Measurements from ENCODE around the gene OR4C12.
"Not testable (repeated sequence)": the region's sequence is repeated elsewhere in the genome, so short reads cannot be mapped to it uniquely, and the experiment has no call there.

OR4C12 gene

GRCh38 chr11:49982435-49982834, at the start of gene OR4C12:
TSS of gene OR4C12 (minus strand) at chr11:49982535. CDS start at chr11:49982501, 34 bp downstream.
- not testable (repeated sequence) for H3K36me3 Mint-ChIP-seq (ENCODE audit: low read depth); H3K4me3 Mint-ChIP-seq; H3K9me3 Mint-ChIP-seq; H3K27me3 Mint-ChIP-seq; H3K27ac Mint-ChIP-seq; H3K4me1 Mint-ChIP-seq (ENCODE audit: low read depth)

DNA sequence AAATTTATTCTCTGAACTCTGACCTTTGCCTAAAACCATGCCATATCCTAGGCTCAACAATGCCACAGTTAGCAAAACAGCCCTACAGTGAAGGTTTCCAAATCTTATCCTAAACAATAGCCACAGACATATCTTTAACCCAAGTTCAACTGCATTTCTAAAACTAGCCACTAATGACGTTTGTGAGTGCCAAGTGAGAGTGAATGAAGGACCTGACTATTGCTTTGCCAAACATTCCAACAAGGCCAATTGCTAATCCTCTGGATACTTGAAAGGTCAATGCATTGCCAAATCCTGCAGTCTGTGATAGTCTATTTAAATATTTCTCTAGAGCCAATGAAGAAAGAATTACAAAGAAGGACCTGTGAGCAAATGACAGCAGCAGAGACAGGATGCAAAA, 47.9 kb upstream of the OR4C12 start:
- no peaks in the 10 kb centered on the region for H3K4me1 Mint-ChIP-seq (ENCODE audit: low read depth)
- H3K27ac Mint-ChIP-seq: no peak overlapping the region
- H3K27me3 Mint-ChIP-seq: no peaks in the 10 kb centered on the region

DNA sequence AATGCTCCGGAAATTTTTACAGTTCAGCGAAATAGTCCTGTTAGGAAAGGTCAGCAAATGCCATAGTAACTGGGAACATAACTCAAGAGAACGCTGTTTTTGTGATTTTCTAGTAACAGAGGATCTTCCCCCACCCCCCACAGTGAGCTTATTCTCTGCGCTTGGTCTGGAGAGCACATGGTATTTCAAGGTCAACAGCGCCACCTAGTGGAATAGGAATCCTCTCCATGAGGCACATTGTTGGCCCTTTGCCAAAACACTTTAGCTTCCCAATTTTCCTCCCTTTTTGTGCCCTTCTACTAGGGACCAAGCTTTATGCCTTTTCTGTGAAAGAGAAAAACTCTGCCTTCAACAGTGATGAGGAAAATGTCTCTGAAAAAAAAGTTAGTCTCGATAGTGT, 13.2 kb upstream of the OR4C12 start:
- no peaks in the 10 kb centered on the region for H3K36me3 Mint-ChIP-seq (ENCODE audit: low read depth)
- H3K27me3 Mint-ChIP-seq: no peaks in the 10 kb centered on the region
- H3K27ac Mint-ChIP-seq: no peak overlapping the region
- no peak overlapping the region for H3K4me3 Mint-ChIP-seq
- no peaks in the 10 kb centered on the region for H3K4me1 Mint-ChIP-seq (ENCODE audit: low read depth)
- peaks cover 3% of the 10 kb centered on the region for H3K9me3 Mint-ChIP-seq

More for the DNA sequence above, 47.9 kb upstream of the OR4C12 start:
- Mint-ChIP-seq H3K36me3 (ENCODE audit: low read depth) (no peaks in the 10 kb centered on the region), H3K9me3 (peaks cover 23% of the 10 kb centered on the region), H3K4me3 (no peak overlapping the region)

- H3K4me3 Mint-ChIP-seq; H3K27me3 Mint-ChIP-seq; H3K36me3 Mint-ChIP-seq (ENCODE audit: low read depth); H3K4me1 Mint-ChIP-seq (ENCODE audit: low read depth); H3K27ac Mint-ChIP-seq: not testable (repeated sequence)
- H3K9me3 Mint-ChIP-seq: peaks cover 11% of the 10 kb centered on the region
These were observed 8.9 kb downstream of the OR4C12 start for GRCh38 chr11:49973439-49973838.

GRCh38 chr11:49952091-49952490, 30.2 kb downstream of the OR4C12 start, which contains the start of gene OR4C13:
TSS of gene OR4C13 (plus strand) at chr11:49952391. CDS start at chr11:49952423, 32 bp downstream.
- peaks cover 3% of the 10 kb centered on the region for H3K9me3 Mint-ChIP-seq
- no peak within 1 kb of the TSS for H3K4me3 Mint-ChIP-seq
- H3K36me3 Mint-ChIP-seq (ENCODE audit: low read depth): no peaks in the 10 kb centered on the region
- no peak within 1 kb of the TSS for H3K27ac Mint-ChIP-seq
- no peaks in the 10 kb centered on the region for H3K4me1 Mint-ChIP-seq (ENCODE audit: low read depth)
- no peaks in the 10 kb centered on the region for H3K27me3 Mint-ChIP-seq

- H3K36me3 Mint-ChIP-seq (ENCODE audit: low read depth); H3K27me3 Mint-ChIP-seq; H3K9me3 Mint-ChIP-seq; H3K27ac Mint-ChIP-seq; H3K4me1 Mint-ChIP-seq (ENCODE audit: low read depth); H3K4me3 Mint-ChIP-seq: not testable (repeated sequence)
These were observed 33.6 kb downstream of the OR4C12 start for GRCh38 chr11:49948701-49949100.
